HEK293T (cell line): Measurements from ENCODE around the gene C1QTNF7.

Source experiments
- CTCF ChIA-PET: fragments of 350-600 bp; formaldehyde crosslinking; extraction: SDS; loops from one replicate; lab custom pipeline; 2021; ENCODE audit warnings: antibody characterized with exemption, inconsistent platforms; lab: Yijun Ruan, JAX
- POLR2A ChIA-PET: fragments of 350-600 bp; formaldehyde crosslinking; extraction: SDS; loops from one replicate; lab custom pipeline; 2020; ENCODE audit warnings: antibody characterized with exemption, inconsistent platforms; lab: Yijun Ruan, JAX
- DNase-seq: peaks from one replicate; pipeline ENCODE4 v3.0.0; 2012; ENCODE audit warnings: mixed read lengths; ENCODE audit errors: extremely low spot score
- ARNT ChIP-seq: fragments of 450-650 bp; IDR thresholded peaks from 2 replicates; pipeline ENCODE4 v1.6.1; 2017; ENCODE audit warnings: mild to moderate bottlenecking
- BHLHE40 ChIP-seq: fragments of 450-650 bp; IDR thresholded peaks from 2 replicates; pipeline ENCODE4 v1.6.1; 2016; ENCODE audit warnings: mild to moderate bottlenecking, moderate library complexity, borderline replicate concordance
- CTBP1 ChIP-seq: fragments of 450-650 bp; IDR thresholded peaks from 2 replicates; pipeline ENCODE4 v1.6.1; 2016; ENCODE audit warnings: borderline replicate concordance
- ELF4 ChIP-seq: fragments of 450-650 bp; IDR thresholded peaks from 2 replicates; pipeline ENCODE4 v1.6.1; 2017; ENCODE audit warnings: antibody characterized with exemption
- FOXA1 ChIP-seq: fragments of 450-650 bp; IDR thresholded peaks from 2 replicates; pipeline ENCODE4 v1.6.1; 2016; ENCODE audit warnings: mild to moderate bottlenecking
- FOXK2 ChIP-seq: fragments of 450-650 bp; IDR thresholded peaks from 2 replicates; pipeline ENCODE4 v1.6.1; 2016; ENCODE audit warnings: mild to moderate bottlenecking
- FOXM1 ChIP-seq: fragments of 450-650 bp; IDR thresholded peaks from 2 replicates; pipeline ENCODE4 v1.6.1; 2017; ENCODE audit warnings: mild to moderate bottlenecking, borderline replicate concordance
- HDGF ChIP-seq: fragments of 450-650 bp; IDR thresholded peaks from 2 replicates; pipeline ENCODE4 v1.6.1; 2017; ENCODE audit warnings: antibody characterized with exemption, borderline replicate concordance
- L3MBTL2 ChIP-seq: fragments of 450-650 bp; conservative IDR thresholded peaks from 2 replicates; pipeline ENCODE4 v1.6.1; 2016; ENCODE audit warnings: mild to moderate bottlenecking
- LEF1 ChIP-seq: fragments of 450-650 bp; IDR thresholded peaks from 2 replicates; pipeline ENCODE4 v1.6.1; 2017; ENCODE audit warnings: mild to moderate bottlenecking, borderline replicate concordance
- NFRKB ChIP-seq: fragments of 450-650 bp; IDR thresholded peaks from 2 replicates; pipeline ENCODE4 v1.6.1; 2016; ENCODE audit warnings: mild to moderate bottlenecking, moderate library complexity
- SP1 ChIP-seq: fragments of 450-650 bp; IDR thresholded peaks from 2 replicates; pipeline ENCODE4 v1.6.1; 2017
- SUZ12 ChIP-seq: fragments of 450-650 bp; IDR thresholded peaks from 2 replicates; pipeline ENCODE4 v1.6.1; 2016; ENCODE audit warnings: mild to moderate bottlenecking
- TARDBP ChIP-seq: fragments of 450-650 bp; IDR thresholded peaks from 2 replicates; pipeline ENCODE4 v1.6.1; 2016
- ZNF384 ChIP-seq: fragments of 450-650 bp; IDR thresholded peaks from 2 replicates; pipeline ENCODE4 v1.6.1; 2016
- TF ChIP-seq, protein P1 (sequence below): fragments of 450-650 bp; IDR thresholded peaks from 2 replicates; pipeline ENCODE4 v1.6.1; 2016

Gene C1QTNF7

DNA sequence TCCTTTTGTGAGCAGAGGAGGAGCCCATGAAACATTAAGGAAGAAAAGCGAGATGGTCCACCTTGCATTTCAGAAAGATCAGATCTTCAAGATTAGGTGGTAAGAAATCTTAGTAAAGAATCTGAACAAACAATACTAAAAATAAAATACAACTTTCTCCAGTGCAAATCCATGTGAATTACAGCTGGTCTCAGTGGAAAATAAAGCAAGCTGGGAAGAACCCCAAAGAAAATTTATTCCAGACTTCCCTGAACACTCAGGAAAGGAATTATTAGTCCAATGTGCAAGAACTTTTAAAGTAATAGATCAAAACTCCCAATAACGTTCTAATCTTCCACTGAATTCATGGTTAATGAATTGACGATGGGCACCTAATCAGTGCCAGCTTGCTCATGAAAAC is 37.3 kb upstream of the C1QTNF7 start:
- ChIA-PET CTCF (no interaction called here), POLR2A (no interaction called here)
- DNase-seq: no peak
- TF ChIP-seq SP1 (no peak), FOXK2 (no peak), TARDBP (no peak), ZNF384 (no peak), NFRKB (no peak), FOXA1 (no peak), CTBP1 (no peak), FOXM1 (no peak), ELF4 (no peak), BHLHE40 (no peak), HDGF (no peak), SUZ12 (no peak)
- TF ChIP-seq, protein P1, sequence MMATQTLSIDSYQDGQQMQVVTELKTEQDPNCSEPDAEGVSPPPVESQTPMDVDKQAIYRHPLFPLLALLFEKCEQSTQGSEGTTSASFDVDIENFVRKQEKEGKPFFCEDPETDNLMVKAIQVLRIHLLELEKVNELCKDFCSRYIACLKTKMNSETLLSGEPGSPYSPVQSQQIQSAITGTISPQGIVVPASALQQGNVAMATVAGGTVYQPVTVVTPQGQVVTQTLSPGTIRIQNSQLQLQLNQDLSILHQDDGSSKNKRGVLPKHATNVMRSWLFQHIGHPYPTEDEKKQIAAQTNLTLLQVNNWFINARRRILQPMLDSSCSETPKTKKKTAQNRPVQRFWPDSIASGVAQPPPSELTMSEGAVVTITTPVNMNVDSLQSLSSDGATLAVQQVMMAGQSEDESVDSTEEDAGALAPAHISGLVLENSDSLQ: no peak

DNA sequence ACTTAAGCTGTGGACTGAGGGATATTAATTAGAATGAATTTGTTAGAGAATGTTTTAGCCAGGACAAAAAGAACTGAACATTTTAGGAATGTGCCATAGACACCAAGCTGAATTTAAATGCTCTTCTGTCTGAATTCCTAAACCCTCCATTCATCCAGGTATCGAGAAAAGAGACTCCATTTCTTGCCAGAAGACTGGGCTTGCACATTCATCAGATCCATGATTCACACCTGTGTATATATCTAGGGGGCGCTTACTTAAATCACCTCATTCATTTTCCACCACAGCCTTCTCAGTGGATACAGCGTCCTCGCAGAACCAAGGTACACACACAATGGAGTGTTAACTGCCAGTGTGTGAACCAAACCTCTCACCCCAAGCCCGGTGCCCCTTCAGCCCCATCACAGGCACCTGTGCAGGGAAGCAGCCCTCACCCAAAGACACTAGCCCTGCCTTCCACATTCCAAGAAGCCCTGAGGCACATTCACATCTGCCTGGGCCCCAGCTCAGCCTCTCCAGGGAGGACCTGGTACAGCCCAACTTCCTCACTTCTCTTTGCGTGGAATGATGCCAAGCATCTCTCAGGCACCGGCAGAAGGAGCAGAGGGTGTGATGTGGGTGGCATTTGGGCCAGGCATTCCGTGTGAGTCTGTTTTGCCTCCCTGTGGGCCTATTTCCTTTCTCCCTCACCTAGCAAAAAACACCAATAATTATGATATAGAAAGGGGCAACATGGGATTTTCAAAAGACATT is 35.6 kb upstream of the C1QTNF7 start:
- ChIA-PET POLR2A (no interaction called here), CTCF (no interaction called here)
- DNase-seq: no peak
- TF ChIP-seq ELF4 (no peak), TARDBP (no peak), FOXK2 (no peak), BHLHE40 (no peak), ZNF384 (no peak), FOXA1 (no peak), HDGF (no peak), SP1 (no peak), SUZ12 (no peak), CTBP1 (no peak), FOXM1 (no peak), L3MBTL2 (no peak), ARNT (no peak)

DNA sequence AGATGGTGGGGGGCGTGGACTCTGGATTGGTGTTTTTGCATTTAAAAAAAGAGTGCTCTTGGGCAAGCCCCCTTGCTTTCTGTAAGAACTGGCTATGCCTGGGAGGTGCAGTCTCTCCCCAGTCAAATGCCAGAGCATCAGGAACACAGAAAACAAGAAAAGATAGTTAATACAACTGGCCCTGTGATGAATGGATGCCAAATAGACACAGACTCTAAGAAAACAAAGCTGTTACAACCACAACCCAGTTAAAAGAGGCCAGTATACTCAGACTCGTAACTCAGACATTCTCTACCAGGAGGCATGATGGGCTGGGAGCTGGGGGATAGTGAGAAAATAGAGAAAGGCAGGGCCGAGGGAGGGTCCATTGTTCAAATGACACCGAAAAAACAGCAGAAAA is 32.5 kb upstream of the C1QTNF7 start:
- ChIA-PET POLR2A (no interaction called here), CTCF (interaction anchor here (0.9 kb wide), 1 partner anchor 10 kb away, joined by 3 read pairs; no protein-coding TSS in a partner anchor)
- TF ChIP-seq L3MBTL2 (no peak), FOXK2 (no peak), NFRKB (no peak), ARNT (no peak), CTBP1 (no peak), TARDBP (no peak), SP1 (no peak), HDGF (no peak), FOXA1 (no peak)

DNA sequence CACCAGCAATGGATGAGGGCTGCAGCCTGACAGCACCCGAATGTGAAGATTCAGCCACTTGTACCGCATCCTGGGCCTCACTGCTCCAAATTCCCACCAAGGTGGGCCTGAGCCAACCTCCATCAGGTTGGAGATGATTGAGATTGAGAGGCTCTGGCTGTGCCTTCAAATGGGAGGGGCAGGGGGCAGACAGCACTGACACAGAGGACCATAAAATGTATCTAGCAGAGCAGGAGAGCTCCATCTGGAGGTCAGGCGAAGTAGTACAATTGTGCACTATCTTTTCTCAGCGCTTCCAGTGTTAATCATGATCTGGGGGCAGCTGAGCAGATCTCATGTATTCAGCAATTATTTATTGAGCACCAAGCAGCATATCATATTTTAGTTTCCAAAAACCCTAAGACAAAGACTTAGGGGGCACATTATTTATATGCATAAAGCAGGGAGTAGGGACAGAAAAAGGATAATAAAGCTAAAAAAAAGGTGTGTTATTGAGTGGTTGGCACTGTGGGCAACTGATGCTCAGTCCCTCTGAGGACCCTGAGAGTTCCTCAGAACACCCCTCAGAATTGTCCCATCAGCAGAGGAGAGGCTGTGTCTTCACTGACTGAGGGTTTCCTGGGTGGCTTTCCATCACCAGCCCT is 31.6 kb upstream of the C1QTNF7 start:
- POLR2A ChIA-PET: no interaction called here
- CTCF ChIA-PET: interaction anchor here (0.6 to 1.1 kb wide), 4 partner anchors 9 to 1097 kb away, joined by 3 to 5 read pairs (median 4); no protein-coding TSS in a partner anchor
- no peak for TF ChIP-seq CTBP1
- TF ChIP-seq FOXM1: no peak
- no peak for TF ChIP-seq NFRKB
- TF ChIP-seq, protein P1: no peak
- no peak for TF ChIP-seq LEF1
- peak; percentile 71 for DNase-seq

More for the DNA sequence above, 32.5 kb upstream of the C1QTNF7 start:
- no peak for DNase-seq

DNA sequence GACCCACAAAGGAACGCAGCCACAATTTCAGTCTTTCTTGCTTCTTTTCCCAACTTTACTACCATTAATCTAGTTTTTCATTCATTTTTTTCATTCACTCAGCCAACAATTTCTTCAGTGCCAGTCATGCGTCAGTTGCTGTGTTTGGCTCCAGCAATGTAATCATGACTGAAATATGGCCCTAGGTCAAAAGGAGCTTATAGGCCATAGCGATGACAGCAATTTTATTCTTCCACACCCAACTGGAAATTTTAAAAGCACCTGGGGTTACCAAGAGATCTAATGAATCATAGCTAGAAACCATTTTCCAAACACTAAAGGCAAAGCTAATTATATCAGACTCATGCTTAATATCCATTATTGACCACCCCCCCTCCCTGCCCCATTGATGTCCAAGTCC is 29.8 kb upstream of the C1QTNF7 start:
- TF ChIP-seq LEF1 (no peak), CTBP1 (no peak)
- no peak for DNase-seq
- ChIA-PET POLR2A (no interaction called here), CTCF (no interaction called here)

DNA sequence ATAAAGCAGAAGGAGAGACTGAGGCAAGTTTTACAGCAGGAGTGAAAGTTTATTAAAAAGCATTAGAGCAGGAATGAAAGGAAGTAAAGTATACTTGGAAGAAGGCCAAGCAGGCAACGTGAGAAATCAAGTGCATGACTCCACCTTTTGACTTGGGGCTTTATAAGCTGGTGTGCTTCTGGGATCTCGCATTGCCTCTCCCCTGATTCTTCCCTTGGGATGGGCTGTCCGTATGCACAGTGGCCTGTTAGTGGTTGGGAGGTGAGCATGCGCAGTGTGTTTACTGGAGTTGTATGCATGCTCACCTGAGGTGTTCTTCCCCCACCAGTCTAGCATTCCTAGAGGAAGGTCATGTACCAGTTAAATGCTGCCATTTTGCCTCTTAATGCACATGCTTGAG is 29.1 kb upstream of the C1QTNF7 start:
- DNase-seq: no peak
- CTCF ChIA-PET: no interaction called here
- POLR2A ChIA-PET: no interaction called here
- TF ChIP-seq FOXK2 (no peak), LEF1 (no peak), FOXM1 (no peak), SUZ12 (no peak), SP1 (no peak)

DNA sequence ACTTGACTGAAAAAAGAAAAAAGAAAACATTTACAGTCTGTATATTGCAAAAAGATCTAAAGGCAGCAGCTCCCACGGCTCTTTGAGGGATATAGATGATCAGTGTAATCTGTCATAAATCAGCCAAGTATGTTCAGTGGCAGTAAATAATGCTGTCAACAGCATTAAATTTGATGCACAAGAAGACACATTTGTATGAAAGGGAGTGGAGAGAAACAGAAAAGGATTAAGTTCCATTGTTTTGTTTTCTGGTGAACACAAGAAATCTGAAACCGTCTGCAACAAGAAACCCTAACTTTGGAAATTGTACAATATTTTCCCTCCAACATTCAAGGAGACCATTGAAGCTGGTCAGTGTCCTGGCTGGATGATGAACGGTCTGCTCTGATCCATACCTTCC is 27.6 kb upstream of the C1QTNF7 start:
- ChIA-PET CTCF (no interaction called here), POLR2A (no interaction called here)
- DNase-seq: no peak
- TF ChIP-seq, protein P1: no peak
- TF ChIP-seq FOXM1: no peak
- no peak for TF ChIP-seq BHLHE40
- TF ChIP-seq LEF1: no peak
- TF ChIP-seq FOXA1: no peak
- TF ChIP-seq ELF4: no peak
- TF ChIP-seq HDGF: no peak
- TF ChIP-seq NFRKB: no peak
